Gastrocnemius medialis (tissue), 4 donors: ENCODE measurements around the gene ARID5A.
"Not testable (repeated sequence)": the region's sequence is repeated elsewhere in the genome, so short reads cannot be mapped to it uniquely, and the experiment has no call there.

ENCODE experiments used
- CTCF ChIP-seq, 5 experiments: fragments of 450-650 bp in 3 of 5; fragments of 200-600 bp in 2 of 5; sonication (generic) in 2 of 5; IDR thresholded peaks in 4 of 5; conservative IDR thresholded peaks in 1 of 5; 1 replicate in 4 of 5; 2 replicates in 1 of 5; pipeline ENCODE4 v1.5.1; 2016 to 2019; ENCODE audit warnings: antibody characterized with exemption in 5 of 5, mild to moderate bottlenecking in 3 of 5, moderate library complexity in 3 of 5
- POLR2A ChIP-seq, 2 donors: fragments of 450-650 bp; IDR thresholded peaks; one replicate each; pipeline ENCODE4 v1.6.1; 2017; ENCODE audit warnings: antibody characterized with exemption in 2 of 2, mild to moderate bottlenecking in 2 of 2, moderate library complexity in 2 of 2

GRCh38 chr2:96553957-96554292, 17.4 kb downstream of the ARID5A start:
- TF ChIP-seq CTCF (IDR thresholded peaks at IDR 0.05 in 4 of 5, conservative IDR thresholded peaks at IDR 0.05 in 1 of 5); POLR2A (IDR thresholded peaks at IDR 0.05): not testable (repeated sequence)
